HEK293 (cell line): ENCODE results near the gene RIPOR1.

ENCODE experiments used
- BCL11B ChIP-seq: fragments of 450-650 bp; formaldehyde crosslinking; IDR thresholded peaks from 2 replicates; pipeline ENCODE4 v1.5.1; 2016; ENCODE audit warnings: low read depth, missing biosample characterization, missing genetic modification characterization
- GLIS2 ChIP-seq: fragments of 450-650 bp; formaldehyde crosslinking; IDR thresholded peaks from 2 replicates; pipeline ENCODE4 v1.5.1; 2016; ENCODE audit warnings: missing biosample characterization, missing genetic modification characterization
- HOXC10 ChIP-seq: sonication (generic); formaldehyde crosslinking; IDR thresholded peaks from 2 replicates; pipeline ENCODE4 v1.8.1; 2023; ENCODE audit warnings: mild to moderate bottlenecking, missing genetic modification reagents
- HOXD13 ChIP-seq: sonication (generic); formaldehyde crosslinking; IDR thresholded peaks from 2 replicates; pipeline ENCODE4 v1.8.0; 2022; ENCODE audit warnings: missing genetic modification reagents, borderline replicate concordance
- IKZF3 ChIP-seq: fragments of 450-650 bp; IDR thresholded peaks from 2 replicates; pipeline ENCODE4 v1.5.0; 2018; ENCODE audit warnings: missing biosample characterization, mild to moderate bottlenecking, missing genetic modification characterization, moderate library complexity
- MZF1 ChIP-seq: fragments of 450-650 bp; formaldehyde crosslinking; IDR thresholded peaks from 2 replicates; pipeline ENCODE4 v1.5.1; 2017; ENCODE audit warnings: missing biosample characterization, missing genetic modification characterization, borderline replicate concordance
- SP2 ChIP-seq: fragments of 450-650 bp; formaldehyde crosslinking; IDR thresholded peaks from 2 replicates; pipeline ENCODE4 v1.5.1; 2016; ENCODE audit warnings: missing biosample characterization, missing genetic modification characterization
- ZBTB48 ChIP-seq: fragments of 450-650 bp; formaldehyde crosslinking; IDR thresholded peaks from 2 replicates; pipeline ENCODE4 v1.5.1; 2016; ENCODE audit warnings: missing biosample characterization, missing genetic modification characterization
- ZNF121 ChIP-seq: fragments of 450-650 bp; formaldehyde crosslinking; IDR thresholded peaks from 2 replicates; pipeline ENCODE4 v1.5.1; 2016; ENCODE audit warnings: missing biosample characterization, missing genetic modification characterization
- ZNF132 ChIP-seq: fragments of 450-650 bp; formaldehyde crosslinking; IDR thresholded peaks from 2 replicates; pipeline ENCODE4 v1.5.1; 2017; ENCODE audit warnings: missing biosample characterization, missing genetic modification characterization, borderline replicate concordance
- ZNF146 ChIP-seq: fragments of 450-650 bp; formaldehyde crosslinking; IDR thresholded peaks from 2 replicates; pipeline ENCODE4 v1.5.1; 2016; ENCODE audit warnings: missing biosample characterization, missing genetic modification characterization
- ZNF157 ChIP-seq: fragments of 450-650 bp; formaldehyde crosslinking; IDR thresholded peaks from 2 replicates; pipeline ENCODE4 v1.5.1; 2016; ENCODE audit warnings: missing biosample characterization, missing genetic modification characterization
- ZNF184 ChIP-seq: fragments of 450-650 bp; IDR thresholded peaks from 2 replicates; pipeline ENCODE4 v1.5.1; 2018; ENCODE audit warnings: missing biosample characterization, mild to moderate bottlenecking, missing genetic modification characterization
- ZNF223 ChIP-seq: fragments of 450-650 bp; formaldehyde crosslinking; IDR thresholded peaks from 2 replicates; pipeline ENCODE4 v1.5.1; 2016; ENCODE audit warnings: missing biosample characterization, missing genetic modification characterization
- ZNF37A ChIP-seq: fragments of 450-650 bp; IDR thresholded peaks from 2 replicates; pipeline ENCODE4 v1.5.1; 2018; ENCODE audit warnings: missing biosample characterization, missing genetic modification characterization
- ZNF416 ChIP-seq: fragments of 450-650 bp; formaldehyde crosslinking; IDR thresholded peaks from 2 replicates; pipeline ENCODE4 v1.5.1; 2016; ENCODE audit warnings: missing biosample characterization, missing genetic modification characterization
- ZNF529 ChIP-seq: fragments of 450-650 bp; formaldehyde crosslinking; IDR thresholded peaks from 2 replicates; pipeline ENCODE4 v1.5.1; 2017; ENCODE audit warnings: missing genetic modification characterization, missing biosample characterization; ENCODE audit not compliant: insufficient replicate concordance
- ZNF600 ChIP-seq: fragments of 450-650 bp; formaldehyde crosslinking; IDR thresholded peaks from 2 replicates; pipeline ENCODE4 v1.5.1; 2016; ENCODE audit warnings: missing biosample characterization, missing genetic modification characterization
- ZNF664 ChIP-seq: fragments of 450-650 bp; formaldehyde crosslinking; IDR thresholded peaks from 2 replicates; pipeline ENCODE4 v1.5.1; 2016; ENCODE audit warnings: missing biosample characterization, missing genetic modification characterization
- ZNF707 ChIP-seq: fragments of 450-650 bp; formaldehyde crosslinking; IDR thresholded peaks from 2 replicates; pipeline ENCODE4 v1.5.1; 2016; ENCODE audit warnings: missing biosample characterization, missing genetic modification characterization
- ZNF76 ChIP-seq: fragments of 450-650 bp; formaldehyde crosslinking; IDR thresholded peaks from 2 replicates; pipeline ENCODE4; 2016; ENCODE audit warnings: low read depth, missing biosample characterization, missing genetic modification characterization, borderline replicate concordance
- TF ChIP-seq, protein P1 (sequence below): fragments of 450-650 bp; formaldehyde crosslinking; IDR thresholded peaks from 2 replicates; pipeline ENCODE4 v1.5.1; 2016; ENCODE audit warnings: missing biosample characterization, missing genetic modification characterization
- TF ChIP-seq, protein P2 (sequence below): fragments of 450-650 bp; formaldehyde crosslinking; IDR thresholded peaks from 2 replicates; pipeline ENCODE4 v1.5.1; 2016; ENCODE audit warnings: missing biosample characterization, missing genetic modification characterization
- TF ChIP-seq, protein P3 (sequence below): fragments of 450-650 bp; formaldehyde crosslinking; IDR thresholded peaks from 2 replicates; pipeline ENCODE4 v1.5.1; 2016; ENCODE audit warnings: missing biosample characterization, missing genetic modification characterization
- TF ChIP-seq, protein P4 (sequence below): fragments of 450-650 bp; formaldehyde crosslinking; IDR thresholded peaks from 2 replicates; pipeline ENCODE4 v1.5.1; 2016; ENCODE audit warnings: missing biosample characterization, missing genetic modification characterization
- TF ChIP-seq, protein P5 (sequence below): fragments of 450-650 bp; formaldehyde crosslinking; IDR thresholded peaks from 2 replicates; pipeline ENCODE4 v1.5.1; 2016; ENCODE audit warnings: missing biosample characterization, missing genetic modification characterization
- TF ChIP-seq, protein P6 (sequence below): fragments of 450-650 bp; formaldehyde crosslinking; IDR thresholded peaks from 2 replicates; pipeline ENCODE4 v1.5.1; 2016; ENCODE audit warnings: missing biosample characterization, missing genetic modification characterization

Gene RIPOR1

DNA sequence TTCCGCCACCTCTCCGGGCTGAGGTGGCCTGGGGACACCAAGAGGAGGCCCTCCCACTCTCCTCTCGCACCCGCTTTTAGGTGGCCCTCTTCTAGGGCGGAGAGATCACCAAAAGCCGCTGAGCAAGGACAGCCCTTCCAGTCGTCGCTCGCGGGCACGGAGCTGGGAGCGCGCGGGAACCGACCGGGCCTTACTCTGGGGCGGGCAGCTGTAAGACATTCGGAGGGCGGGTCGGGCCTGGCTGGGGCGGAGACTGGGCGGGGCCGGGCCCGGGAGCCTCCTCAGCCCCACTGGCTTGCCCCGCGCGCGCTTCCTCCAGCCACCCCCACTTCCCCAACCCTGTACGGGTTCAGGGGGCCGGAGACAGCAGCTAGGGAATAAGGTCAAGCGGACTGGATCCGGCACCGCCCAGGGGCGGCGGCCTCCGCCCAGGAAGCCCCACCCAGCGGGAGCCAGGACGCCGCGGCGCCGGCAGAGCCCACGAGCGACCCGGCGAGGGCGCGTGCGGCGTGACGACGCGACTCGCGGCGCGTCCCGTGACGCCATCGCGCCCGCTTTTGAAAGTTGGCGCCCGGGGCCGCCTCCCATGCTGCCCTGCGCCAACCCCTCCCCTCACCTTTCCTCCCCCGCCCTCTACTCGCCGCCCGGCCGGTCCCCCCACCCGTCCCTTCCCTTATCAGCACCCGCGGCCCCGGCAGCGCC lies 33.3 kb downstream of the RIPOR1 start (continued):
- TF ChIP-seq IKZF3 (tag by site-specific recombination) (peak; percentile 77), ZNF707 (no peak), ZNF184 (tag by site-specific recombination) (peak; percentile 8; the same call in 1 of the 2 replicates), ZNF416 (tag by site-specific recombination) (no peak), ZNF132 (tag by site-specific recombination) (no peak), ZNF600 (no peak), SP2 (tag by site-specific recombination) (peak; percentile 86), ZNF121 (tag by site-specific recombination) (no peak), ZNF529 (tag by site-specific recombination) (no peak), ZNF76 (tag by site-specific recombination) (peak; percentile 75; the same call in 1 of the 2 replicates), MZF1 (tag by site-specific recombination) (no peak), ZNF37A (tag by site-specific recombination) (no peak), BCL11B (tag by site-specific recombination) (no peak), ZNF157 (tag by site-specific recombination) (no peak), HOXD13 (CRISPR knock-in tag) (no peak), ZBTB48 (tag by site-specific recombination) (no peak), ZNF664 (tag by site-specific recombination) (no peak), ZNF146 (no peak), HOXC10 (CRISPR knock-in tag) (no peak), ZNF223 (tag by site-specific recombination) (no peak), GLIS2 (tag by site-specific recombination) (peak; percentile 69)
- TF ChIP-seq, protein P1, sequence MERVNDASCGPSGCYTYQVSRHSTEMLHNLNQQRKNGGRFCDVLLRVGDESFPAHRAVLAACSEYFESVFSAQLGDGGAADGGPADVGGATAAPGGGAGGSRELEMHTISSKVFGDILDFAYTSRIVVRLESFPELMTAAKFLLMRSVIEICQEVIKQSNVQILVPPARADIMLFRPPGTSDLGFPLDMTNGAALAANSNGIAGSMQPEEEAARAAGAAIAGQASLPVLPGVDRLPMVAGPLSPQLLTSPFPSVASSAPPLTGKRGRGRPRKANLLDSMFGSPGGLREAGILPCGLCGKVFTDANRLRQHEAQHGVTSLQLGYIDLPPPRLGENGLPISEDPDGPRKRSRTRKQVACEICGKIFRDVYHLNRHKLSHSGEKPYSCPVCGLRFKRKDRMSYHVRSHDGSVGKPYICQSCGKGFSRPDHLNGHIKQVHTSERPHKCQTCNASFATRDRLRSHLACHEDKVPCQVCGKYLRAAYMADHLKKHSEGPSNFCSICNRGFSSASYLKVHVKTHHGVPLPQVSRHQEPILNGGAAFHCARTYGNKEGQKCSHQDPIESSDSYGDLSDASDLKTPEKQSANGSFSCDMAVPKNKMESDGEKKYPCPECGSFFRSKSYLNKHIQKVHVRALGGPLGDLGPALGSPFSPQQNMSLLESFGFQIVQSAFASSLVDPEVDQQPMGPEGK (tag by site-specific recombination): peak; percentile 95
- TF ChIP-seq, protein P2, sequence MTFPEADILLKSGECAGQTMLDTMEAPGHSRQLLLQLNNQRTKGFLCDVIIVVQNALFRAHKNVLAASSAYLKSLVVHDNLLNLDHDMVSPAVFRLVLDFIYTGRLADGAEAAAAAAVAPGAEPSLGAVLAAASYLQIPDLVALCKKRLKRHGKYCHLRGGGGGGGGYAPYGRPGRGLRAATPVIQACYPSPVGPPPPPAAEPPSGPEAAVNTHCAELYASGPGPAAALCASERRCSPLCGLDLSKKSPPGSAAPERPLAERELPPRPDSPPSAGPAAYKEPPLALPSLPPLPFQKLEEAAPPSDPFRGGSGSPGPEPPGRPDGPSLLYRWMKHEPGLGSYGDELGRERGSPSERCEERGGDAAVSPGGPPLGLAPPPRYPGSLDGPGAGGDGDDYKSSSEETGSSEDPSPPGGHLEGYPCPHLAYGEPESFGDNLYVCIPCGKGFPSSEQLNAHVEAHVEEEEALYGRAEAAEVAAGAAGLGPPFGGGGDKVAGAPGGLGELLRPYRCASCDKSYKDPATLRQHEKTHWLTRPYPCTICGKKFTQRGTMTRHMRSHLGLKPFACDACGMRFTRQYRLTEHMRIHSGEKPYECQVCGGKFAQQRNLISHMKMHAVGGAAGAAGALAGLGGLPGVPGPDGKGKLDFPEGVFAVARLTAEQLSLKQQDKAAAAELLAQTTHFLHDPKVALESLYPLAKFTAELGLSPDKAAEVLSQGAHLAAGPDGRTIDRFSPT: no peak
- TF ChIP-seq, protein P3, sequence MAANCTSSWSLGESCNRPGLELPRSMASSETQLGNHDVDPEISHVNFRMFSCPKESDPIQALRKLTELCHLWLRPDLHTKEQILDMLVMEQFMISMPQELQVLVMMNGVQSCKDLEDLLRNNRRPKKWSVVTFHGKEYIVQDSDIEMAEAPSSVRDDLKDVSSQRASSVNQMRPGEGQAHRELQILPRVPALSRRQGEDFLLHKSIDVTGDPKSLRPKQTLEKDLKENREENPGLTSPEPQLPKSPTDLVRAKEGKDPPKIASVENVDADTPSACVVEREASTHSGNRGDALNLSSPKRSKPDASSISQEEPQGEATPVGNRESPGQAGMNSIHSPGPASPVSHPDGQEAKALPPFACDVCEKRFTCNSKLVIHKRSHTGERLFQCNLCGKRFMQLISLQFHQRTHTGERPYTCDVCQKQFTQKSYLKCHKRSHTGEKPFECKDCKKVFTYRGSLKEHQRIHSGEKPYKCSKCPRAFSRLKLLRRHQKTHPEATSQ: no peak
- TF ChIP-seq, protein P4, sequence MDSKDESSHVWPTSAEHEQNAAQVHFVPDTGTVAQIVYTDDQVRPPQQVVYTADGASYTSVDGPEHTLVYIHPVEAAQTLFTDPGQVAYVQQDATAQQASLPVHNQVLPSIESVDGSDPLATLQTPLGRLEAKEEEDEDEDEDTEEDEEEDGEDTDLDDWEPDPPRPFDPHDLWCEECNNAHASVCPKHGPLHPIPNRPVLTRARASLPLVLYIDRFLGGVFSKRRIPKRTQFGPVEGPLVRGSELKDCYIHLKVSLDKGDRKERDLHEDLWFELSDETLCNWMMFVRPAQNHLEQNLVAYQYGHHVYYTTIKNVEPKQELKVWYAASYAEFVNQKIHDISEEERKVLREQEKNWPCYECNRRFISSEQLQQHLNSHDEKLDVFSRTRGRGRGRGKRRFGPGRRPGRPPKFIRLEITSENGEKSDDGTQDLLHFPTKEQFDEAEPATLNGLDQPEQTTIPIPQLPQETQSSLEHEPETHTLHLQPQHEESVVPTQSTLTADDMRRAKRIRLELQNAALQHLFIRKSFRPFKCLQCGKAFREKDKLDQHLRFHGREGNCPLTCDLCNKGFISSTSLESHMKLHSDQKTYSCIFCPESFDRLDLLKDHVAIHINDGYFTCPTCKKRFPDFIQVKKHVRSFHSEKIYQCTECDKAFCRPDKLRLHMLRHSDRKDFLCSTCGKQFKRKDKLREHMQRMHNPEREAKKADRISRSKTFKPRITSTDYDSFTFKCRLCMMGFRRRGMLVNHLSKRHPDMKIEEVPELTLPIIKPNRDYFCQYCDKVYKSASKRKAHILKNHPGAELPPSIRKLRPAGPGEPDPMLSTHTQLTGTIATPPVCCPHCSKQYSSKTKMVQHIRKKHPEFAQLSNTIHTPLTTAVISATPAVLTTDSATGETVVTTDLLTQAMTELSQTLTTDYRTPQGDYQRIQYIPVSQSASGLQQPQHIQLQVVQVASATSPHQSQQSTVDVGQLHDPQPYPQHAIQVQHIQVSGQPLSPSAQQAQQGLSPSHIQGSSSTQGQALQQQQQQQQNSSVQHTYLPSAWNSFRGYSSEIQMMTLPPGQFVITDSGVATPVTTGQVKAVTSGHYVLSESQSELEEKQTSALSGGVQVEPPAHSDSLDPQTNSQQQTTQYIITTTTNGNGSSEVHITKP (tag by site-specific recombination): peak; percentile 75
- TF ChIP-seq, protein P5, sequence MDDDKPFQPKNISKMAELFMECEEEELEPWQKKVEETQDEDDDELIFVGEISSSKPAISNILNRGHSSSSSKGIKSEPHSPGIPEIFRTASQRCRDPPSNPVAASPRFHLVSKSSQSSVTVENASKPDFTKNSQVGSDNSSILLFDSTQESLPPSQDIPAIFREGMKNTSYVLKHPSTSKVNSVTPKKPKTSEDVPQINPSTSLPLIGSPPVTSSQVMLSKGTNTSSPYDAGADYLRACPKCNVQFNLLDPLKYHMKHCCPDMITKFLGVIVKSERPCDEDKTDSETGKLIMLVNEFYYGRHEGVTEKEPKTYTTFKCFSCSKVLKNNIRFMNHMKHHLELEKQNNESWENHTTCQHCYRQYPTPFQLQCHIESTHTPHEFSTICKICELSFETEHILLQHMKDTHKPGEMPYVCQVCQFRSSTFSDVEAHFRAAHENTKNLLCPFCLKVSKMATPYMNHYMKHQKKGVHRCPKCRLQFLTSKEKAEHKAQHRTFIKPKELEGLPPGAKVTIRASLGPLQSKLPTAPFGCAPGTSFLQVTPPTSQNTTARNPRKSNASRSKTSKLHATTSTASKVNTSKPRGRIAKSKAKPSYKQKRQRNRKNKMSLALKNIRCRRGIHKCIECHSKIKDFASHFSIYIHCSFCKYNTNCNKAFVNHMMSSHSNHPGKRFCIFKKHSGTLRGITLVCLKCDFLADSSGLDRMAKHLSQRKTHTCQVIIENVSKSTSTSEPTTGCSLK (tag by site-specific recombination): no peak
- TF ChIP-seq, protein P6, sequence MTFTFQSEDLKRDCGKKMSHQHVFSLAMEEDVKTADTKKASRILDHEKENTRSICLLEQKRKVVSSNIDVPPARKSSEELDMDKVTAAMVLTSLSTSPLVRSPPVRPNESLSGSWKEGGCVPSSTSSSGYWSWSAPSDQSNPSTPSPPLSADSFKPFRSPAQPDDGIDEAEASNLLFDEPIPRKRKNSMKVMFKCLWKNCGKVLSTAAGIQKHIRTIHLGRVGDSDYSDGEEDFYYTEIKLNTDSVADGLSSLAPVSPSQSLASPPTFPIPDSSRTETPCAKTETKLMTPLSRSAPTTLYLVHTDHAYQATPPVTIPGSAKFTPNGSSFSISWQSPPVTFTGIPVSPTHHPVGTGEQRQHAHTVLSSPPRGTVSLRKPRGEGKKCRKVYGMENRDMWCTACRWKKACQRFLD (tag by site-specific recombination): no peak
